ENCODE data around the gene ICAM4.

- TF ChIP-seq CTCF (IDR thresholded peaks at IDR 0.05) (no peak), POLR2A (IDR thresholded peaks at IDR 0.05) (no peak)
Measured at GRCh38 chr19:10283301-10284064, 3.3 kb upstream of the ICAM4 start.
